Measurements from ENCODE around the gene NDEL1. TPM values are rescaled to one million over a fixed set of nuclear protein-coding genes. Genes with fewer than 3 reads are reported as not detected.

NDEL1 gene
- total RNA-seq, 1 donor from 2014 or later = 84.5 TPM

GRCh38 chr17:8502126-8502525 lies 66.4 kb downstream of the NDEL1 start:
- DNase-seq (ENCODE audit: low spot score) = no peak

- no peak for DNase-seq (ENCODE audit: low spot score)
These were observed 67.7 kb downstream of the NDEL1 start for GRCh38 chr17:8503368-8503767.

GRCh38 chr17:8503807-8504206 lies 68.1 kb downstream of the NDEL1 start:
- DNase-seq (ENCODE audit: low spot score) = no peak

- no peak for DNase-seq (ENCODE audit: low spot score)
These were observed 69.0 kb downstream of the NDEL1 start for GRCh38 chr17:8504460-8505207.

- no peak for DNase-seq (ENCODE audit: low spot score)
These were observed 70.5 kb downstream of the NDEL1 start for GRCh38 chr17:8506145-8506544.

- DNase-seq (ENCODE audit: low spot score) = no peak
These were observed 79.1 kb downstream of the NDEL1 start for GRCh38 chr17:8514801-8515200.

Other genes starting within 250 kb of the NDEL1 start
- gene BORCS6, start 245.7 kb upstream of the NDEL1 start, total RNA-seq = 7.1 TPM
- gene AURKB, start 225.3 kb upstream of the NDEL1 start, total RNA-seq = 1.9 TPM
- 63.1 TPM for gene CTC1, start 187.8 kb upstream of the NDEL1 start, total RNA-seq
- gene PFAS, start 186.6 kb upstream of the NDEL1 start, total RNA-seq = 82.6 TPM
- 24.6 TPM for gene RANGRF, start 147.2 kb upstream of the NDEL1 start, total RNA-seq
- gene SLC25A35, start 140.5 kb upstream of the NDEL1 start, total RNA-seq = 12.5 TPM
- 28.7 TPM for gene ARHGEF15, start 125.6 kb upstream of the NDEL1 start, total RNA-seq
- not detected for gene ODF4, start 96.0 kb upstream of the NDEL1 start, total RNA-seq
- 2,627 TPM for gene RPL26, start 52.7 kb upstream of the NDEL1 start, total RNA-seq
- gene RNF222, start 38.1 kb upstream of the NDEL1 start, total RNA-seq = not detected
- gene MYH10, start 194.8 kb downstream of the NDEL1 start, total RNA-seq = 30.8 TPM

Data from ureter (tissue), 1 donor.